Liver (tissue), 3 donors: ENCODE data around the gene MORN4.

Experiments
- ATF3 ChIP-seq: IDR thresholded peaks from 2 replicates; pipeline ENCODE4 v1.6.1; 2016; ENCODE audit warnings: antibody characterized with exemption
- CTCF ChIP-seq: fragments of 150-350 bp; IDR thresholded peaks from 2 replicates; pipeline ENCODE4 v1.5.1; 2017; ENCODE audit warnings: improper control_type of control experiment, low read depth, low read length; ENCODE audit not compliant: missing input control
- EGR1 ChIP-seq, 2 donors: IDR thresholded peaks; 2 replicates each; pipeline ENCODE4 v1.6.1; 2016 to 2018; ENCODE audit warnings: antibody characterized with exemption in 2 of 2, low read depth in 2 of 2
- FOXA1 ChIP-seq: IDR thresholded peaks from 2 replicates; pipeline ENCODE4 v1.6.1; 2016; ENCODE audit warnings: antibody characterized with exemption
- FOXA2 ChIP-seq: IDR thresholded peaks from 2 replicates; pipeline ENCODE4 v1.6.1; 2016; ENCODE audit warnings: antibody characterized with exemption
- HNF4G ChIP-seq: IDR thresholded peaks from 2 replicates; pipeline ENCODE4 v1.6.1; 2016; ENCODE audit warnings: antibody characterized with exemption
- JUND ChIP-seq, 2 donors: IDR thresholded peaks; 2 replicates each; pipeline ENCODE4 v1.6.1; 2016; ENCODE audit warnings: antibody characterized with exemption in 2 of 2
- MAX ChIP-seq: IDR thresholded peaks from 2 replicates; pipeline ENCODE4 v1.6.1; 2016; ENCODE audit warnings: antibody characterized with exemption
- NR2F2 ChIP-seq: IDR thresholded peaks from 2 replicates; pipeline ENCODE4 v1.6.1; 2016; ENCODE audit warnings: antibody characterized with exemption
- RAD21 ChIP-seq, 2 donors: IDR thresholded peaks; 2 replicates each; pipeline ENCODE4 v1.6.1; 2016; ENCODE audit warnings: antibody characterized with exemption in 2 of 2, mild to moderate bottlenecking in 2 of 2
- REST ChIP-seq: IDR thresholded peaks from 2 replicates; pipeline ENCODE4 v1.6.1; 2016; ENCODE audit warnings: antibody characterized with exemption, mild to moderate bottlenecking
- SP1 ChIP-seq: IDR thresholded peaks from 2 replicates; pipeline ENCODE4 v1.6.1; 2018; ENCODE audit warnings: antibody characterized with exemption, mild to moderate bottlenecking
- YY1 ChIP-seq: IDR thresholded peaks from 2 replicates; pipeline ENCODE4 v1.6.1; 2016; ENCODE audit warnings: antibody characterized with exemption, mild to moderate bottlenecking
- ZBTB33 ChIP-seq: IDR thresholded peaks from 2 replicates; pipeline ENCODE4 v1.6.1; 2016; ENCODE audit warnings: antibody characterized with exemption
- donor health status: healthy.
- donor health status: healthy.

- TF ChIP-seq SP1 (no peak), CTCF (no peak), RAD21 (IDR thresholded peaks at IDR 0.05) (no peak), REST (no peak), MAX (no peak), ZBTB33 (no peak), FOXA2 (no peak), FOXA1 (no peak), JUND (IDR thresholded peaks at IDR 0.05) (no peak), ATF3 (no peak), NR2F2 (no peak), YY1 (no peak), HNF4G (no peak), EGR1 (IDR thresholded peaks at IDR 0.05; ENCODE audit: low read depth in 2 of 2) (no peak)
Observed at GRCh38 chr10:97635577-97635976, 2.3 kb upstream of the MORN4 start.
